Thoracic aorta (tissue), 2 donors: ENCODE results near the gene TMEM167B. TPM values are rescaled to one million over a fixed set of nuclear protein-coding genes. Genes with fewer than 3 reads are reported as not detected.

ENCODE experiments used
- ATAC-seq: fragments of 150-250 bp; one replicate; pipeline ENCODE4 v1.8.0; 2017; ENCODE audit warnings: low read depth; ENCODE audit not compliant: insufficient number of reproducible peaks, low FRiP score
- DNase-seq: peaks from one replicate; pipeline ENCODE4 v3.0.0-alpha.2; 2020; ENCODE audit warnings: low spot score
- H3K27ac ChIP-seq, 2 donors: fragments of 200-600 bp; sonication (generic); 1 replicate in 1 of 2; 2 replicates in 1 of 2; pipeline ENCODE4 v1.5.1; 2016; ENCODE audit warnings: mild to moderate bottlenecking in 2 of 2, moderate library complexity in 2 of 2
- H3K27me3 ChIP-seq: fragments of 200-600 bp; sonication (generic); replicated peaks from 2 replicates; pipeline ENCODE4 v1.6.0; 2016; ENCODE audit warnings: mild to moderate bottlenecking; ENCODE audit not compliant: insufficient read depth
- H3K36me3 ChIP-seq: fragments of 200-600 bp; sonication (generic); one replicate; pipeline ENCODE4 v1.5.1; 2016
- H3K4me1 ChIP-seq, 2 donors: fragments of 200-600 bp; sonication (generic); 1 replicate in 1 of 2; 2 replicates in 1 of 2; pipeline versions ENCODE4 v1.5.1 to v1.6.0; 2016; ENCODE audit warnings: low read depth in 2 of 2, mild to moderate bottlenecking in 1 of 2; ENCODE audit not compliant: control insufficient read depth in 1 of 2
- H3K4me3 ChIP-seq: fragments of 200-600 bp; sonication (generic); 2 replicates; pipeline ENCODE4 v1.5.1; 2016; ENCODE audit warnings: mild to moderate bottlenecking
- H3K9me3 ChIP-seq: fragments of 200-600 bp; sonication (generic); 2 replicates; pipeline ENCODE4 v1.5.1; 2016
- CTCF ChIP-seq: fragments of 200-600 bp; sonication (generic); IDR thresholded peaks from one replicate; pipeline ENCODE4 v1.5.1; 2019; ENCODE audit warnings: antibody characterized with exemption
- total RNA-seq, 2 donors: library from RNA; depleted of rRNA; stranded (reverse); fragments of >200 nt; gene quantifications; one replicate each; pipeline versions ENCODE4 v1.1.0 to v1.2.3, GENCODE V29; 2016

TMEM167B gene
- total RNA-seq, 2 donors from 2014 or later: 25.3 to 33.2 TPM

- no peak for DNase-seq
- H3K4me3 ChIP-seq: no peak overlapping the region
- no peak overlapping the region for H3K27ac ChIP-seq
- no peak for TF ChIP-seq CTCF
- no peaks in the 10 kb centered on the region for H3K9me3 ChIP-seq
- peaks cover 38% of the 10 kb centered on the region for H3K36me3 ChIP-seq
- H3K27me3 ChIP-seq: no peaks in the 10 kb centered on the region
- peaks cover 7 to 8% of the 10 kb centered on the region in 2 donors for H3K4me1 ChIP-seq
- no peak for ATAC-seq
These were observed 21.3 kb upstream of the TMEM167B start for GRCh38 chr1:109069294-109069693.

GRCh38 chr1:109075531-109076490 lies 14.8 kb upstream of the TMEM167B start, which contains the start of gene TAF13:
Gene TAF13 (minus strand): TSS chr1:109076003. CDS start chr1:109075947, 56 bp downstream.
- Histone ChIP-seq H3K27ac (peak within 1 kb of the TSS; percentile 88 to 94), H3K9me3 (no peaks in the 10 kb centered on the region), H3K36me3 (peaks cover 11% of the 10 kb centered on the region), H3K4me3 (peak within 1 kb of the TSS; percentile 76), H3K4me1 (peaks cover 6 to 21% of the 10 kb centered on the region in 2 donors), H3K27me3 (no peaks in the 10 kb centered on the region)
- peak; percentile 91 for ATAC-seq
- peak; percentile 76 for DNase-seq
- peak; percentile 46 for TF ChIP-seq CTCF

- Histone ChIP-seq H3K4me1 (peaks cover 6 to 25% of the 10 kb centered on the region in 2 donors), H3K36me3 (peaks cover 6% of the 10 kb centered on the region), H3K27me3 (no peaks in the 10 kb centered on the region), H3K4me3 (no peak overlapping the region), H3K27ac (no peak overlapping the region), H3K9me3 (no peaks in the 10 kb centered on the region)
- no peak for TF ChIP-seq CTCF
- DNase-seq (no peak), ATAC-seq (no peak)
These were observed 12.2 kb upstream of the TMEM167B start for GRCh38 chr1:109078317-109078716.

- ATAC-seq (no peak), DNase-seq (no peak)
- peak overlapping the region; percentile 63 to 74 for H3K27ac ChIP-seq
- TF ChIP-seq CTCF: no peak
- H3K27me3 ChIP-seq: no peaks in the 10 kb centered on the region
- H3K36me3 ChIP-seq: no peaks in the 10 kb centered on the region
- peaks cover 6 to 34% of the 10 kb centered on the region in 2 donors for H3K4me1 ChIP-seq
- H3K9me3 ChIP-seq: no peaks in the 10 kb centered on the region
- no peak overlapping the region for H3K4me3 ChIP-seq
These were observed 11.3 kb upstream of the TMEM167B start for GRCh38 chr1:109079240-109079622.

GRCh38 chr1:109080441-109081082 lies 10.0 kb upstream of the TMEM167B start:
- peak overlapping the region; percentile 63 to 74 for H3K27ac ChIP-seq
- no peak overlapping the region for H3K4me3 ChIP-seq
- ATAC-seq (no peak), DNase-seq (no peak)
- no peak for TF ChIP-seq CTCF
- H3K36me3 ChIP-seq: no peaks in the 10 kb centered on the region
- H3K9me3 ChIP-seq: no peaks in the 10 kb centered on the region
- H3K27me3 ChIP-seq: no peaks in the 10 kb centered on the region
- peaks cover 0 to 28% of the 10 kb centered on the region in 2 donors for H3K4me1 ChIP-seq
